GOT3 (cell line): ENCODE measurements around the gene PLCL1.
A peak's percentile ranks its signal among the peaks of the same experiment; 100 is the strongest.

ENCODE experiments used
- DNase-seq: peaks from one replicate; lab custom pipeline; 2025; ENCODE audit warnings: mixed read lengths; lab: John Stamatoyannopoulos, UW

PLCL1 gene

DNA sequence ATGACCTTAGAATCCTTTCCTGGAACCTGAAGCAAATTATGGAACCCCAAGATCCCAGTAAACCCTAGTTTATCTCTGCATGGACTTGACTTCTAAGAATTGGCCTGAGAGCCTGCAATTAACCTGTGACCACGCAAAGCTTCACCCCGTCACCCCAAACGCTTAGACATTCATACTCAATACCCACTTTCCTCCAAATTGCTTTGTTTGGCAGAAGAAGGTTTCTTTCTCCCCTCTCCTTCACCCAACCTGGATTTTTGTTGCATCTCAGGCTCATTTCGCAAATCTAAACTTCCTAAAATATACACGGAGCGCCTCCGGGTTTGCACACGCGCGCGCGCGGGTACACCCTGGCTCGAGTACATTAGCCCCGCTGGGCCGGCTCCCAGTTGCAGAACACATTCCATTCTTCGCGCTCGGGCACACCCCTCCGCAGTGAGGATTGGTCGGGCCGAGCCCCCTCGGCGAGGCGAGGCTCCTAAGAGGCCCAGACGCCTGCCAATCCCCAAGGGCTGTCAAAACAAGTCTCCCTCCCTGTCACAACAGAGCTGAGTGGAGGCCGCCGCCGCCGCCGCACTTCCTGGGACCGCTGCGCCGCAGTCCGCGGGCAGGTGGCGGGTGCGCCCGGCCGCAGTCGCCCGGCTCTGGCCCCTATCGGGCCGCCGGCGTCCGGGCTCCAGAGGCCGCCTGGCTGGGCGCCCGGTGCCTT is at the start of gene PLCL1:
PLCL1 (plus strand) TSS at position 545 of the 709 bp plus-strand sequence.
- DNase-seq: peak; percentile 23

DNA sequence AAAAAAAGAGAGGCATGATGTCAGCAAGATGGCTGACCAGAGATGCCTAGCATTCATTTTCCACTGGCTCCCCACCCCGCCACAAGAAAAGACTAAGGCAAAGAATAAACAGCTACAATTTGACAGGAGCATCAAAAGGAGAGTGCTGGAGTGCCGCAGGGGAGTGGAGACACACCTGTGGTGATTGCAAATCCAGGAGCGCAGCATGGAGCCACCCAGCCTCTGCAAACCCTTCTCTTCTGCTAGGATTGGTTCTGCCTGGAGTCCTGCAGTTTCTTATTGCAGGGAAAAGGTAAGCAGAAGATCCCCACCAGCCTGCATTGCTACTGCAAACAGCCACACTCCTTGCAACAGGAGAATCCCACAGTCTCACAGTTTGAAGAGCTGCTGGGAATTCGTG is 45.4 kb upstream of the PLCL1 start:
- DNase-seq: no peak

DNA sequence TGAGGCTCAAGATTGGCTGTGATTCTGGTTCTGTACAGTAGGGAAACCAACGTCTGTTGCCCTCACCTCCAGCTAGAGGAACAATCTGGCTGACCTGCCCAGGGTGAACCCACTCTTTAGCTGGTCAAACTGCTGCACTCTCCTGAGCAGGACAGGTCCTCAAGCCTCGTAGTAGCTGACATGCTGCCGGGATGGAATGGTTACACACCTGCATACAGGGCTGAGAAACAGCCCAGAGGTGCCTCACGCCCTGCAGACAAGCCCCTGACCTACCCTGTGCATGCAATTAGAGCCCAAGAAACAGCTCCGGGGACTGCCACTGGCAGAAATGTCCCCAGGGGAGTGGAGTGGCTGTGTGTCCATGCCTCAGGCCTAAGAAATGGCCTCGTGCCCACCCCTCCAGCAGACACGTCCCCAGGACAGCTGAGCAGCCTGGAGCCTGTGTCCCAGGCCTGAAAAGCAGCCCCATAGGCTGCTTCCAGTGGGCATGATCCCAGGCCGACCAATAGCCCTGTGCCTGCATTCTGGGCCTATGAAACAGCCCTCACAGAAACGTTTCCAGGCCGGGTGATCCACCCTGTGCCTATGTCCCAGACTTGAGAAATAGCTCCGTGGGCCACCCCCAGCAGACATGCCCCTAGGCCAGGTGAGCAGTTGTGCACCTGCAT is 44.6 kb upstream of the PLCL1 start:
- DNase-seq: no peak

DNA sequence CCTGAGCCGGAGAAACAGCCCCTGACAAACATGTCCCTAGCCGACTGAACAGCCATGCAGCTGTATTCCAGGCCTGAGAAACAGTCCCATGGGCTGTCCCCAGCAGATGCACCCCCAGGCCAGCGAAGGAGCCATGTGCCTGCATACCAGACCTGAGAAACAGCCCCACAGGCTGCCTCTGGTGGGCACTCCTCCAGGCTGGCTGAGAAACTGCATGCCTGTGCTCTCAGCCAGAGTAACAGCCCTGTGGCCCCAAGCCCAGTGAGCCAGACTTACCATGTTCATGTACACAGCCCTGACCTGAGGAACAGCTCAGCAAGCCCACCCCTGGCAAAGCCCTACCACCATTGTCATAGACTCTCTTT is 44.1 kb upstream of the PLCL1 start:
- no peak for DNase-seq

DNA sequence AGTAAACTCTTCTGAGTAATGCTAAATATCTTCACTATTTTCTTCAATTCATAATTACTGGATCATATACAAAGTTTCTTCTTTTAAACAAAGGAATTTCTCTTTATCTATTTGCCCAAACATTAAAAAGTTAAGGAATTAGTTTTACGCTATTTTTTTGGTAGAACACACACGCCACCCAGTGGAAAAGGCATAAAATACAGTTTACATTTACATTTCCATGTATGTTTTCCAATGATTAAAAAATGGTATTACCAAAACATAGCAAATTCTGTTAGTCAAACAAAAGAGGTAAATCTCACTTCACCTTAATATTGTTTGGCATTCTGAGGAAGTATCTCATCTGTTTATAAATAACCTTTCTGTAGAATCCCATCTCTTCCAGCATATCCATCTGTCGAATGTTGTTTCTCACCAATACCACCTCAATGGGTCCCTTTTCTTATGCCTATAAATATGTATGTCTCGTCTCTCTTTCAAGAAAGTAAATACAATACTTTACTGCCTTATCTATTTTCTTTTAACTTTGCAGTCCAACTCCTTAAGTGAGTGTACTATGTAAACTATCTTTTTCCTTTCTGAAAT is 26.5 kb upstream of the PLCL1 start:
- DNase-seq: no peak

DNA sequence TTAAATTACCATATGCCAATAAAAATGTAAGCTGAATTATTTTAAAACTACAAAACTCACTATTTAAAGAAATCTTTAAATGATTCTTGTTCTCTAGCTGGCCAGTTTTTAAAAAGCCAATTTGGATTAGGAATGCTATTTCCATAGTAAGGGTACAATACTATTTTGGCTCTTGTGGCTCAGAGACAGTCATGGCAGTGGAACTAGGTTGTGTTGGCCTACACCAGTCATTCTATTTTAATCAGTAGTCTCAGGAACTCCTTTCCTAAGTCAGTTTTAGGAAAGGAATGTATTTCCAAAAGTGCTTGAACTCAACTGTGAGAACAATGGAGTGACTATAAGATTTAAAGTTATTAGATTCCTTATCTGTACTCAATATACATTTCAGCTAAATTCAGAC is 25.1 kb upstream of the PLCL1 start:
- DNase-seq: no peak

DNA sequence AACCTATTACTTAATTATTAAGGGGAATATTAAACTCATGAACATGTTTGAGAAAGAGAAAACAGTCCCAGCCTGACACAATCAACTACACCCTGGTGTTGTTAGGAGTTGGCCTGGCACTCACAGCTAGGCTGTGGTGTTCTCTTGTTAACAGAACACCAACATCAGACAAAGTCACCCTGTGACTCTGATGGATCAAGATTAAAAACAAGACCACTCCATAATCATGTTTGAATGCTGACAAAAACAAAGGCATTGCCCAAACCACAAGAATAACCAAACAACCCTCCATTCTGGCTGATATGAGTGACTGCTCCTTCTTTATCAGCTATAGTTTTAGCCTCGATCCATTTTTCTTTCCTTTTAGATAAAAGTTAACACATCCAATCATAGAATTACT is 22.3 kb upstream of the PLCL1 start:
- no peak for DNase-seq

DNA sequence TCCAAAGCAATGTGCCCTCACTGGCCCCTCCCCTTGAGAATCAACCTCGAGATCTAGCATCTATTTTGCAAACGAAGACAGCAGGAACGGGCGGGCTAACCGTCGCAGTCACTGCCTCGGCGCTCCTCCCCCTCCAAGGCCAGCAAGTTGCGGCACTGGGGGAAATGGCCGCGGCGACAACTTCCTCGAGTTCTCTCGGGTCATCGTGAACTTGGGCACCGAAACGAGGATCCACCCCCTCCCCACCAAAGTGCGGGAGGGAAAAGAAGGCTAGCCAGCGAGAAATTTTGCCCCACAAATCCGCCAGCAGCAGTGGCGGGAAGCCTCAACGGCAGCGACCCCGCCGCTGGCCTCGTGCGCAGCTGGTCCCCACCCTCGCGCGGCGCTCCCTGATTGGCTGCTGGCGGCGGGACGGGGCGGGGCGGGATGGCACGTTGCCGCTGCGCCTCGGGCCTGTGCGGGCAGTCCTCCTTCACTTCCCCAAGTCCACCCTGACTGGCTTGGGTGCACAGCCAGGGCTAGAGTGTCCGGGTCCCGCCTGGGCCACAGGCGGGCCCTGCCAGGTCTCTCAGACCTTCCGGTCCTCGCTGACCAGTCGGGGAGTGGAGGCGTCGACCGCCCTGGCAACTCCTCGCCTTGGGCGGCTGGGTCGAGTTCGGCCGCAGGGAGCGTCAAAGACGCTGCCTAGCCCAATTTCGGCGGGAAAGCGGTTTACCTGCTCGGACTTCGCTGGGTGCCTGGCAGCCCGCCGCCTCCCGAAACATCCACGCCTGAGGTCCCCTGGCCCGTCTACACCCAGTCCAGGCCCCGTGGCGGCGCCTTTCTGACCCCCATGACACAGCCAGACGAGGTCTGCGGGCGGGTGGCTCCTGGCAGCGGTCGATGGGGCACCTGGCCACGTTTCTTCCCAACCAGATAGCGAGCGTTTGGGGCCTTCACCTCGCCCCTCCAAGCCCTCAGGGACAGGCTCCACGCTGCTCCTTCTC is 19.1 kb upstream of the PLCL1 start, which contains the start of gene BOLL:
BOLL (minus strand) TSS at position 364 of the 986 bp plus-strand sequence. CDS start 3,469 bp downstream, outside the sequence.
- DNase-seq: no peak

DNA sequence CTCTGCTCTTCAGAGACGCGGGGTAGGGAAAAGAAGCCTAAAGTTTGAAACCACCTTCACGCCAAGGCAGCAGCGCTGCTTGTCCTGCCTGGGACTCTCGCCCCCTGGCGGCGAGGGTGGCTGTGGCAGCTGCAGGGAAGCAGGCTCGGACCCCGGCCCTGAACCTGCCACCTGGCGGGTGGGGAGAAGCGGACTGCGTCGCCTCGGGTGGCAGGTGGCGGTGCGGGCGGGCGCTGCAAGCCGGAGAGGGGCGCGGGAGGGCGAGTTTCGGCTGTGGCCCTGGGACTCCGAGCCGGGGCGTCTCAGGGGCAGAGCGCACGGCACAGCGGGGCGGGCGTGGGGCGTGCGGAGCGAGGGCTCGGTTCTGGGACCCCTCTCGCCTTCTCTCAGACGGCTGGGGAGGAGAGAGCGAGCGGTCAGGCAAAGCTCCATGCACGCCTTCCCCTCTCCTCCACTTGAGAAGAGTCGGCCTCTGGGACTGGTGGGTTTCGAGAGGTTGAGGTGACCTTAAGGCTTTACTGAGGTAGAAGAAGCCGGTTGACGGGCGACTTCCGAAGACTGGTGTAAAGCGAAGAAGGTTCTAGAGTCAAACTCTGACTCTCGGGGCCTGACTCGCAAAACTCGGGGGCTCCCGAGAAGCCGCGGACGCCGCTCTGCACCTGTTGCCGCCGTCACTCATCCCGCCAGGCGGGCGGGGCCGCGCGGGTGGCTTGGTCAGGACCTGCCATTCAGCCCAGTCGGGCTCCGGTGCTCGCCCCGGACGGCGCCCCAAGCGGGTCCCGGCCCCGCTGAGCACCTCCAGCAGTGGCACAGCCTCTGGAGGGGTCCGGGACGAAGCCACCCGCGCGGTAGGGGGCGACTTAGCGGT is 18.1 kb upstream of the PLCL1 start:
- no peak for DNase-seq

DNA sequence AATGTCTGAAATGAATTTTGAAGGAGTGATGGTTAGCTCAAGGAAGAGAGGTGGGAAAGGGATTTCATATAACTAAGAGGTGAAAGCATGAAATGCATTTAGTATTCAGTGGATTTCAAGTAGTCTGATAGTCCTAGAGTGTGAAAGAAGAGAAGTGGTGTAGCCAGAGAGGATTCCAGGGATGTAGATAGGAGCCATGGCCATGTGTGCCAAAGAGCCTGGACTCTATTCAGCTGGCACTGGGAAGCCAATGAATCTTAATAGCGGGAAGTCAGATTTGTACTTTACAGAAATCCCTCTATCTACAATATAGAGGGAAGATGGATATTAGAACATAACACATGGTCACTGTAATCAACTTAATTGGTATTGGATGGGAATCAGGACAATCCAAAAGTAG is 10.9 kb upstream of the PLCL1 start:
- no peak for DNase-seq

DNA sequence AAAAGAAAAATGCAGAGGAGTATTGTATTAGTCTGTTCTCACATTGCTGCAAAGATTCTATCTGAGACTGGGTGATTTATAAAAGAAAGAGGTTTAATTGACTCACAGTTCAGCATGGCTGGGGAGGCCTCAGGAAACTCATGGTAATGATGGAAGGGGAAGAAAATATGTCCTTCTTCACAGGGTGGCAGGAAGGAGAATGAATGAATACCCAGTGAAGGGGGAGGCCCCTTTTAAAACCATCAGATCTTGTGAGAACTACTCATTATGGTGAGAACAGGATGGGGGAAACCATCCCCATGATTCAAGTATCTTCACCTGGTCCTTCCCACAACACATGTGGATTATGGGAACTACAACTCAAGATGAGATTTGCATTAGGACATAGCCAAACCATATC is 9.1 kb upstream of the PLCL1 start:
- DNase-seq: no peak

DNA sequence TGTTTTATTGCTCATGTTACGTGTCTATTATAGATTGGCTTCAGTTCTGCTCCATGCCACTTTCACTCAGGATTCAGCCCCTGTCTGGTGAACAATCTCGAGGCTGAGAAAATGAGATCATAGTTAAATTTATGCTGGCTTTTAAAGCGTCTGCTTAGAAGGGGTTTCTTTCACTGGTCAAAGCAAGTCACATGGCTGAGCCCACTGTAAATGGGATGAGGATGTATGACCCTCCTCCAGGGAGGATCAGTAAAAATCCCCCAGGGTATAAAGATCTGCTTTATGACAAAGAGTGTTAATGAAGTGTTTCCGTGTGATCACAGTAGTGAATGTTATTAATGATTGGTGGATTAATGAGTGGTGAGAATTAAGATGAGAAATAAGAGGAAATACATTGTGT is 6.2 kb upstream of the PLCL1 start:
- DNase-seq: no peak

DNA sequence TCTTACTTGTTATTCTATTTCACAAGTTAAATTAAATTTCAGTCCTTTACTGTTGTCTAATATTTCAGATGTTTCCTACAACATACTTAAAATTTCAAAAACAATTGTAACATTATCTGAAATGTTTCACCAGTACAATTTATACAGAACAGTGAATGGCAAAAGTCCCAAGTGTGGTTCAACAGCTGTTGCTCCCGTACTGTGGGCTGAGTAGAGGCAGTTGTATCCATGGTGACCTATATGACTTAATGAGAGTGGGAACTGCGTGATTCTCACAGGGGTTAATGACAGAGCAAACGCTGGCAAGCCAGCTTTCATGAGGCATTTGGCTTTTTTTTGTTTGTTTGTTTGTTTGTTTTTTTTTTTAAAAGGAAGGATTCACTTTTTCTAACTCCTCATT is 5.3 kb upstream of the PLCL1 start:
- DNase-seq: no peak

DNA sequence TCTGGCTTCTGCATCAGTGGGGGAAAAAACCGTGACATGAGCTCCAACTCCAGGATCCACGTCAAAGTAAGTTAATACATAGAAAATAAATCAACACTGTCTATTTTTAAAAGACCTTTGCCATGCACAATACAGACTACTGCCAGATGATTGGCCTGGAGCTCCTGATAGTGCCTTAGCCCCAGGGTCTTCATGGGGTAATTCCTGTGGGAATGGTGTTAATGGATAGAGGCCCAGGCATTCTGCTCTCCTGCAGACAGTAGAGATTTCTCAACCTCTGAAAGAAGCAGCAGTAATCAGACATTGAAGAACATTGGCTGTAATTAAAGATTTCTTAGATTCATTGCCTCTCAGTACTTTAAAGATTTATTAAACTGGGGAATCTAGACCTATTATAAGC is 4.3 kb upstream of the PLCL1 start:
- DNase-seq: no peak

DNA sequence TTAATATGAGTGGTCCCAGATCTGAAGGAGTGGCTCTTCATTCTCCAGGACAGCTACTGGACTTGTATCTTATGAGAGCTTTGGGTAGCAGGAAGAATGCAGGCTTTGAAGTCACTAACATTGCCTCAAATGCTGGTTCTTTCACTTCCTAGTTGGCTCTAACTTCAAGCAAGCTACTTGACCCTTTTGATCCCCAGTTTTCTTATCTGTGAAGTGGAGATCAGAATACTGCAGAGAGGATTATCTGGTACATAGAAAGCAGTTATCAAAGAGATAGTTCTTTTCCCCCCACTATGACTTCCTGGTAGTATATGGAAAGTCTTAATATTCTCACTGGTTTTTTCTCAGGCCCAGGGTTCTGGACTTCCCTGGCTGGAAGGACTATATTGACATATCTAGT is 3.4 kb upstream of the PLCL1 start:
- DNase-seq: no peak

DNA sequence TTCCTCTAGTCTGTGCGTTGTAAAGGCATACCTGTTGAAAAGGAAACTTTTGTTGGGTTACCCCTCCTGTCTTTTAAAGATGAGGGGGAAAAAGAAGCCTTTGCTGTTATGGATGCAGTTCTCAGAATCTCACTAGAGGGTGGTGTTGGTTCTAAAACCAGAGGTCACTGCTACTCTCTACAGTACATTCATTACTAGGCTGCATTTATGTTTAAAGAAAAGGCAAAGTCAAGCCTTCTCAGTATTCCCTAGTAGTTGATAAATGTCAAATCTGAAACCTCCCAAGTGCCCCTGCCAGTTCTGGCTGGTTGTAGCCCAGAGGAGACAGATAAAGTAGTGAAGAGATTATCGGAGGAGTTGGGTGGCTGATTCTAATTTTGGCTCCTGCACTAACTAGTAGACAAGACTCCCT is 1.4 kb upstream of the PLCL1 start:
- DNase-seq: no peak

DNA sequence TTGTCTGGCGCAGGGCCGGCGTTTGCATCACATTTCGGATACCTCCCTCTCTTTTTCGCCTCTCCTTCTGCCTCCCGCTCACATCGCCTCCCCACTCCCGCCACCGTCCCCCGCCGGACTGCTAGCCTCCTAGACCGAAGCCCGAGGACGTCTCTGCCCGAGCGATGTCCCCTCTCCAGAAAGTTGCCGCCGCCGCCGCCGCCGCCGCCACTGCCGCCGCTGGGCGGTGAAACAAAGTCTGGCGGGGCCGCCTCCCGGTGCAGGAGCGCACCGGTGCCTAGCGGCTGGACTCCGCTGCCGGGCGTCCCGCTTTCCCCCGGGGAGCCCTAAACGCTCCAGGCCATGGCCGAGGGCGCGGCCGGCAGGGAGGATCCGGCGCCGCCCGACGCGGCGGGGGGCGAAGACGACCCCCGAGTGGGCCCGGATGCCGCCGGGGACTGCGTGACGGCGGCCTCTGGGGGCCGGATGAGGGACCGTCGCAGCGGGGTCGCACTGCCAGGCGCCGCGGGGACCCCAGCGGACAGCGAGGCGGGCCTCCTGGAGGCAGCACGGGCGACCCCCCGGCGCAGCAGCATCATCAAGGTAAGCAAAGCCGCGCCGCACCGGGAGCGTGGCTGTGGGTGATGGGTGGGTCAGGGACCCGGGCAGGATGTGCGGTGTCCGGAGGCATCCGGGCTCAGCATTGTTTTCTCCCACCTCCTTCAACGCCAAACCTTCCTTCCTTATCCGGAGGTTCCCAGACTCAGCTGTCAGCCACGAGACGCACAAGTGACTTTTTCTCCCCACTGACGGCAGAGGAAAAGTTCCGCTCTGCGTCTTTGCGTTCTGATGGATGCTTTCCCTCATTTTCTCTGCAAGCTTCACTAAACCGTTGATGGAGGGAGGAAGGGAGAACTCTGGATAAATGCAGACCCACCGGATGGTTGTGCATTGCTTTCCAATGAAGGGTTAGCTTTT is 643 bp downstream of the PLCL1 start:
- no peak for DNase-seq

DNA sequence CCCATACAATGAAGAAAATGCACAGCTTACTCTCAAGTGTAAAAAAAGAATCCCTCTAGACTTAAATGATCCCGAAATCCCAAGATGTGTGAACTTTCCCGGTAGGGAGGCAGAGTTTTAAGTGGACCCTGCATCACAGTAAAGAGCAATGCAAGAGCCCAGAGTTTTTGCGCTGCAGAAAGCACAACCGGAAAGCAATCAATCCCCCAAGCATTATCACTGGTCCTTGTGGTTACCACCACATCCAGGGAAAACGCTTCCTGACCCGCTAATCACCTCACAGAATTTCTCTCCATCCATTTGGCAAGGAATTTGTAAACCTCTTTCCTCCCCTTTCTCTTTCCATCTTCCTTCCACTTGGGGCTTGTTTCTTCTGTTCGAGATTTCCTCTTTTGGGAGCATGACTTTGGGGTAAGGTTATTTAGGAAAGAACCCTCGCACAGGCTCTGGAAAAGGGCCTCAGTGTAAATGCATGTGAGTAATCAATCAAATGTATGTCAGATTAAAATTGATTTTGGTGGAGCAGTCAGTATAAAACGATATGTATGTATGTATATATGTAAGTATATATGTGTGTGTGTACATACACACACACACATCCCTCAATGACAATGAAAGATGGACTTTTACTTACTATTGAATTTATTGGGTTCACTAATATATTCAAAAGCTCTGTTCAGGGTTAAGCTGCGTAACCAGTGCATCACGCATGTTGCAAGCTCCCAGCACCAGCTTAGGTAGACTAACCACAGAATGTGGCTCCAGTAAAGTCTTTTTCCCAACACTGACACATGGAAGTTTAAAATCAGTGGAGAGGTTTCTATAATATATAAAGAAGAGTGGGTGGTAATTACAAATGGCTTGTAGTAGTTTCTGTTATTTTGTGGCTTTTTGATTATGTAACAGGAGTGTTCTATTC is 1.6 kb downstream of the PLCL1 start:
- DNase-seq: no peak

DNA sequence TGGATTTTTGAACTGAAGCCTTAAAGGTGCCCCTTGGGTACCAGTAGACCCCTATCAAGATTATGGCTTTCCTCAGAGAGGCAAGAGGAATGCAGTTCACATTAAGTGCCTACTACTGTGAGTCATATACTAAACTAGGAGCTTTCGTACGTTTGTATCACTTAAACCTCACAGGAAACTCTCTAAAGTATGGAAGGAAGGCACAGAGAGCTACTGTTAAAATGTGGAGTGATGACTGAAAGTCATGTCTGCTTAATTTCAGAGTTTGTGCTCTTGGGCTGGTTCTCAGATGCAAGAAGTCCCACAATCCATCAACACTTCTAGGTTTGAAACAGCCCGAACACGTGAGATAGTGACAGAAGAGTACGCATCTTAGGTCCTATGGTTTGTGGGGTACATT is 4.7 kb downstream of the PLCL1 start:
- DNase-seq: no peak
